ENCODE data around the gene ZNF621. TPM values are rescaled to one million over a fixed set of nuclear protein-coding genes. Genes with fewer than 3 reads are reported as not detected.
A peak's percentile ranks its signal among the peaks of the same experiment; 100 is the strongest.

ZNF621 gene
- total RNA-seq, 1 donor from 2014 or later: 34.8 TPM

DNA sequence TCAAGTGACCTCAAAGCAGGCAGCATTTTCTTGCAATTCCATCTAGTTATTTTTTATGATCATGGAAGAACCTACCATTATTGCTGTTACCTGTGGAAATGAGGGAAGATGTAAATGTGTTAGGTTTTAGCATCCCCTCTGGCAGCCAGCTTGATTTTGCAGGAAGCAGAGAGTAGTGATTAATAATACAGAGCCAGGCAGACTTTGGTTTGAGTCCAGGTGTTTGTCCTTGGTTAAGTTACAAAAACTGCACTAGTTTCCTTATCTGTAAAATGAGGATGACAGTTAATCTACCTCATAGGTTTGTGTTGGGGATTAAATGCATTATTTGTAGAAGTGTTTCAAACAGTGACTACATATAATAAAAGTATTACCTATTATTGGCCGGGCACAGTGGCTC is 6.7 kb upstream of the ZNF621 start:
- Mint-ChIP-seq H3K27me3 (ENCODE audit: unreplicated experiment) (peaks cover under 1% of the 10 kb centered on the region), H3K36me3 (ENCODE audit: unreplicated experiment) (no peaks in the 10 kb centered on the region), H3K27ac (ENCODE audit: unreplicated experiment) (no peak overlapping the region), H3K9me3 (ENCODE audit: unreplicated experiment) (no peaks in the 10 kb centered on the region), H3K4me3 (ENCODE audit: unreplicated experiment) (no peak overlapping the region), H3K4me1 (ENCODE audit: low read depth, unreplicated experiment) (no peaks in the 10 kb centered on the region)
- no peak for DNase-seq
- TF ChIP-seq, protein P1, sequence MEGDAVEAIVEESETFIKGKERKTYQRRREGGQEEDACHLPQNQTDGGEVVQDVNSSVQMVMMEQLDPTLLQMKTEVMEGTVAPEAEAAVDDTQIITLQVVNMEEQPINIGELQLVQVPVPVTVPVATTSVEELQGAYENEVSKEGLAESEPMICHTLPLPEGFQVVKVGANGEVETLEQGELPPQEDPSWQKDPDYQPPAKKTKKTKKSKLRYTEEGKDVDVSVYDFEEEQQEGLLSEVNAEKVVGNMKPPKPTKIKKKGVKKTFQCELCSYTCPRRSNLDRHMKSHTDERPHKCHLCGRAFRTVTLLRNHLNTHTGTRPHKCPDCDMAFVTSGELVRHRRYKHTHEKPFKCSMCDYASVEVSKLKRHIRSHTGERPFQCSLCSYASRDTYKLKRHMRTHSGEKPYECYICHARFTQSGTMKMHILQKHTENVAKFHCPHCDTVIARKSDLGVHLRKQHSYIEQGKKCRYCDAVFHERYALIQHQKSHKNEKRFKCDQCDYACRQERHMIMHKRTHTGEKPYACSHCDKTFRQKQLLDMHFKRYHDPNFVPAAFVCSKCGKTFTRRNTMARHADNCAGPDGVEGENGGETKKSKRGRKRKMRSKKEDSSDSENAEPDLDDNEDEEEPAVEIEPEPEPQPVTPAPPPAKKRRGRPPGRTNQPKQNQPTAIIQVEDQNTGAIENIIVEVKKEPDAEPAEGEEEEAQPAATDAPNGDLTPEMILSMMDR (IDR thresholded peaks at IDR 0.05; ENCODE audit: partially characterized antibody, unreplicated experiment): no peak

DNA sequence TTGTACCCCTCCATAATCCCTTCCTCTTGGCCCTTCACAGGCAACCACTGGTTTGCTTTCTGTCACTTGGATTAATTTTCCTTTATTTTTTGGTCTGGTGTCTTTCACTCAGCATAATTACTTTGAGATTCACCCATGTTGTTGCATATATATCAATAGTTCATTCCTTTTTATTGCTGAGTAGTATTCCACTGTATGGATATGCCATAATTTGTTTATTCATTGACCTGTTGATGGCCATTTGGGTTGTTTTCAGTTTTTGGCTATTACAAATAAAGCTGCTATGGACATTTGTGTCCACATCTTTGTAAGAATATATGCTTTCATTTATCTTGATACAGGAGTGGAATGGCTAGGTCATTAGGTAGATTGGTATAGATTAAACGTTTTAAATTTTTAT is 5.9 kb upstream of the ZNF621 start:
- TF ChIP-seq, protein P1 (IDR thresholded peaks at IDR 0.05; ENCODE audit: partially characterized antibody, unreplicated experiment): no peak
- Mint-ChIP-seq H3K36me3 (ENCODE audit: unreplicated experiment) (no peaks in the 10 kb centered on the region), H3K27ac (ENCODE audit: unreplicated experiment) (no peak overlapping the region), H3K4me1 (ENCODE audit: low read depth, unreplicated experiment) (no peaks in the 10 kb centered on the region), H3K27me3 (ENCODE audit: unreplicated experiment) (peaks cover 3% of the 10 kb centered on the region), H3K9me3 (ENCODE audit: unreplicated experiment) (peaks cover 1% of the 10 kb centered on the region), H3K4me3 (ENCODE audit: unreplicated experiment) (no peak overlapping the region)
- no peak for DNase-seq

DNA sequence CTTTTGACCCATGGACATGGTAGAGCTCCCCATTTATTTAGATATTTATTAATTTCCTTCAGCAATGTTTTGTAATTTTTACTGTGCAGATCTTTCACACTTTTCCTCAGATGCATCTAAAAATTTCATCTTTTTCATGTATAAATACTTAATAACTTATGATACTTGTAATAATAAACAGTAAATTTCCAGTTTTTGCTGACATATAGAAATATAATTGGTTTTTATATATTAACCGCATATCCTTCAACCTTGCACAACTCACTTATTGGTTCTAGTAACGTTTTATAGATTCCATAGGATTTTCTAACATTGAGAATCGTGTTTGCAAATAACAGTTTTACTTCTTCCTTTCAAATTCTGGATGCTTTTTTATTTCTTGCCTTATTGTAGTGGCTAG is 3.5 kb upstream of the ZNF621 start:
- Mint-ChIP-seq H3K27ac (ENCODE audit: unreplicated experiment) (no peak overlapping the region), H3K27me3 (ENCODE audit: unreplicated experiment) (peaks cover 9% of the 10 kb centered on the region), H3K36me3 (ENCODE audit: unreplicated experiment) (no peaks in the 10 kb centered on the region), H3K4me3 (ENCODE audit: unreplicated experiment) (no peak overlapping the region), H3K9me3 (ENCODE audit: unreplicated experiment) (peaks cover 3% of the 10 kb centered on the region), H3K4me1 (ENCODE audit: low read depth, unreplicated experiment) (peaks cover 7% of the 10 kb centered on the region)
- TF ChIP-seq, protein P1 (IDR thresholded peaks at IDR 0.05; ENCODE audit: partially characterized antibody, unreplicated experiment): no peak
- DNase-seq: no peak

DNA sequence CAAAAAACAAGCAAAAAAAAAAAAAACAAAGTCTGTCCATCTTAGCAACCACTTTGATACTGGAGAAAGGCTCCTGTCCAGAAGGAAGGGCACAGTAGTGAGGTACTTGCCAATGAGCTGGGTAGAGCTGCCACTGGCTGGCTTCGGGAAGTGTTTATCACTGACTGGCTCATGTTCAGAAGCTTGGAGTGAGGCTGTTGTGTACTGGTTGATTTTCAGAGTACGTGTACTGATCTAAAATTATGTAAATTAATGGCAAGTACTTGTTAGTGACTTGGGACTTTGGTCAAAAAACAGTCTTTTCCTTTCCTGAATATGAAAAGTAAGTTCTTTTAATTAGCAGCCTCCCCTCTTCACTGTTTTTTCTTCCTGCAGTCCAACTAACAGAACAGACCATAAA is 979 bp upstream of the ZNF621 start:
- TF ChIP-seq, protein P1 (IDR thresholded peaks at IDR 0.05; ENCODE audit: partially characterized antibody, unreplicated experiment): no peak
- Mint-ChIP-seq H3K36me3 (ENCODE audit: unreplicated experiment) (no peaks in the 10 kb centered on the region), H3K4me1 (ENCODE audit: low read depth, unreplicated experiment) (peaks cover 7% of the 10 kb centered on the region), H3K9me3 (ENCODE audit: unreplicated experiment) (peaks cover 3% of the 10 kb centered on the region), H3K4me3 (ENCODE audit: unreplicated experiment) (peak overlapping the region; percentile 87), H3K27me3 (ENCODE audit: unreplicated experiment) (peaks cover 9% of the 10 kb centered on the region), H3K27ac (ENCODE audit: unreplicated experiment) (peak overlapping the region; percentile 56)
- DNase-seq: no peak

DNA sequence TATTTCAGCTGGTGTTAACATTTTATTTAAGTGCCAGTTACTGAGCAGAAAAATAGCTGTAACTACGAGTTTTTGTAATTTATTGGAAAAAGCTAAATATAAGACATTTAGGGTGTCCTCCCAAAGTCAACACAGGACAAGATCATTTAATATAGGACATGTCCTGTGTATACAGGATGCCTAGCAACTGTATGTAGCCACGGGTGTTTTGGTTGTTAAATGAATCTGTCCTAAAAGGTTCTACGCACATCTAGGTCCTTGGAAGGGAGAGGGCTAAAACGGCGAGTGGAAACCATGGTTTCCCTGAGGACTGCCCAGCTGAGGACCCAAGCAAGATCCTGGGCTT is 565 bp upstream of the ZNF621 start:
- peak overlapping the region; percentile 87 for H3K4me3 Mint-ChIP-seq (ENCODE audit: unreplicated experiment)
- peak overlapping the region; percentile 89 for H3K27ac Mint-ChIP-seq (ENCODE audit: unreplicated experiment)
- H3K4me1 Mint-ChIP-seq (ENCODE audit: low read depth, unreplicated experiment): peaks cover 7% of the 10 kb centered on the region
- DNase-seq: no peak
- H3K36me3 Mint-ChIP-seq (ENCODE audit: unreplicated experiment): no peaks in the 10 kb centered on the region
- H3K27me3 Mint-ChIP-seq (ENCODE audit: unreplicated experiment): peaks cover 9% of the 10 kb centered on the region
- TF ChIP-seq, protein P1 (IDR thresholded peaks at IDR 0.05; ENCODE audit: partially characterized antibody, unreplicated experiment): no peak
- H3K9me3 Mint-ChIP-seq (ENCODE audit: unreplicated experiment): peaks cover 3% of the 10 kb centered on the region
